ENCODE measurements around the gene RUNX2.

The RUNX2 gene

DNA sequence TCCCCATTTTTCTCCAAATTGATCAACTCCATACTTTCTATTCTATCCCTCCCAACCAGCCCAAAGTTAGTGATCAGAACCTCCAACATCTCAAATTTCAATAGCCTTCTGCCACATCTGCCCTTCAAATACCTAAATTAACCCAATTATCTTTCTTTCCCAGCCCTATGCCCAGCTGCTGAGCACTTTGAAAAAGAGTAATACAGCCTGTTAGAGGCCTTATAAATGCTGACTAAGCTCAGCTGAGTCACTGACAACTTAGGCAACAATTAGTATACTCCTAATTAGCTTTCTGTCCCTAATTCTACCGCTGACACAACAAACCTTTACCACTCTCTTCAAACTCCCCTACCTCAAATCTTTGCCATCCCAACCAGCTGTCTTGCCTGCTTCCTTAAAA is 23.5 kb downstream of the RUNX2 start:
- no peak for DNase-seq

DNA sequence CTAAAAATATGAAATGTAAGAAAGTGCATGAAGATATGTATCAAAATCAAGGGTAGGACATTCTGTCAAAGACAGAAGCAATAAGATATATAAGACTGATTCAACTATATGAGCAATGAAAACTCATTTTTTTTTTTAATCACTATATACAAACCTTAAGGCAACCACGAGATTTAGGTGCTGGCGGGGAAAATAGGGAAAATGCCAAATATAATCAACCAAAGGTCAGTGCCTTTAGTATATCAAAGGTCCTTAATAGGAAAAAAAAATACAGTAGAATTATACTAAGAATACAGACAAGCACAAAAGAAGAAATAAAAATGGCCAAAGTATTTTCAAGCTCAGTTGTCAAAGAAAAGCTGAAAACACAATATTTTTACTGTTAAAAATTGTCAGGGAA is 25.5 kb downstream of the RUNX2 start:
- no peak for DNase-seq

GRCh38 chr6:45364466-45364865 is 36.3 kb downstream of the RUNX2 start:
- DNase-seq = no peak

GRCh38 chr6:45365036-45365435 is 36.9 kb downstream of the RUNX2 start:
- no peak for DNase-seq

- DNase-seq = no peak
These were observed 38.4 kb downstream of the RUNX2 start for GRCh38 chr6:45366534-45366933.

- no peak for DNase-seq
These were observed 39.9 kb downstream of the RUNX2 start for GRCh38 chr6:45367999-45368398.

GRCh38 chr6:45369870-45370269 is 41.7 kb downstream of the RUNX2 start:
- no peak for DNase-seq

DNA sequence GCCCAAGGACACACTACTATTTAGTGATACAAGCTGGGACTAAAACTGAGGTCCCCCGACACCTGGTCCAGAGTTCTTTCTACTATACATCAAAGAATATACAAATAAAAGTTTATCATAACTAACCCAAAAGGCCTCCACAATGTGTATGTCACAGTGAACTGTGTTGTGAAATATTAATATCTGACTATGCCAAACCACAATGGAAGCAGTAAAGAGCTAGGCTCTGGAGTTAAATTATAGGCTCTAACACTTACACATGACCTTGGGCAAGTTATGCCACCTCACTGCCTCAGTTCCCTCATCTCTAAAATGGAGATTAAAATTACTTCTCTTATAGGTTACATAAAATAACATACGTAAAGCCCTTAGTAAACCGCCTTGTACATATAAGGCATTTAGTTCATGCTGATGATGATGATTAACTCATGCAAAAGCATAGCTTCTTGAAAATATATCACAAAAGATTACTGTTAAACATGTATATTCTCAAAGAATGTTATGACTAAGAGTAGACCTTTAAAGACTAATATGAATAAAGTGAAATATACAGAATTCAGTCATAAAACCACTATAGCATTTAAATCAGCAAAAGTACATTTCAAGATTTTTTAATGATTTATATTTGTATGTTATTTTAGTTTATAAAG is 43.9 kb downstream of the RUNX2 start:
- DNase-seq = no peak

DNA sequence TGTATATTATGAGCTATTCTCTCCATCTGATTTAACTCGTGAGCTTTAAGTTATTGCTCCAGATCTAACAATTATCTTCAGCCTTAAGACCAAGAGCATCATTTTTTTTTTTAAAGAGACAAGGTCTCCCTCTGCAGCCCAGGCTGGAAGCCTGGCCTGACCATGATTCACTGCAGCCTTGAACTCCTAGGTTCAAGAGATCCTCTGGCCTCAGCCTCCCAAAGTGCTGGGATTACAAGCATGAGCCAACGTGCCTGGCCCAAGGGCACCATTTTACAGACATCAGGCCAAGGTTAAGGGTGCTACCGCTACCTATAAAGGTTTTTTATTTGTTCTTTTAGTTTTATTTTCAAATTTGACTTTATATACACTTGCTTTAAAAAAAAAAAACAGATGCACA is 47.3 kb downstream of the RUNX2 start:
- no peak for DNase-seq

DNA sequence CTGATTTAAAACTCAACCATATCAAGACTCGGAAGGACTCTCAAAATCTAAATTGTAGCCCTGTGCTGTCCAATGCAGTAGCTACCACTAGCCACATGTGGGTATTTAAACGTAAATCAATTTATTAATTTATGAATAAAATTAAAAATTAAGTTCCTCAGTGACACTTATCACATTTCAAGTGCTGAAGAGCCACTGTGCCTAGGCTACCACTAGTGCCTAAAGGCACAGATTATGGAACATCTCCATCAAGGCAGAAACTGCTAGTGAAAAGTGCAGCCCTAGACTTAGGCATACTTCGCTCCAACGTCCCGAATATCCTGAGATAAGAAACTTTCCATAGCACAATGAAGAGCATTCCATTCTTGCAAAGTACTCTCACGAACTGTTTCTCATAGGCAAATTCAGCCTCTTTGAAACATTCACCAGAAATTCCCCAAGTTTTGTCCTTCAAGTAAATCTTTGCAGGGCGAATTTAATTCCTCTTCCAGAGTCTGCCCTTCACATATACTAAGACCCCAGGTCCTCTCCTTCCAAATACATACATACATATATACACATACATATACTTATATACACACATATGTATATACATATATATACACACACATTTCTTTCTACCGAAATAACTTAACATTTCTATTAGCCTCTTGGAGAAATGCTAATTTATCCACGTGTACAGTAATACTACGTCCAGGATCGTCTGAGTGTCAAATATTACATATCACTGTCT is 48.3 kb downstream of the RUNX2 start:
- no peak for DNase-seq

- DNase-seq = no peak
These were observed 49.0 kb downstream of the RUNX2 start for GRCh38 chr6:45377043-45377553.

DNA sequence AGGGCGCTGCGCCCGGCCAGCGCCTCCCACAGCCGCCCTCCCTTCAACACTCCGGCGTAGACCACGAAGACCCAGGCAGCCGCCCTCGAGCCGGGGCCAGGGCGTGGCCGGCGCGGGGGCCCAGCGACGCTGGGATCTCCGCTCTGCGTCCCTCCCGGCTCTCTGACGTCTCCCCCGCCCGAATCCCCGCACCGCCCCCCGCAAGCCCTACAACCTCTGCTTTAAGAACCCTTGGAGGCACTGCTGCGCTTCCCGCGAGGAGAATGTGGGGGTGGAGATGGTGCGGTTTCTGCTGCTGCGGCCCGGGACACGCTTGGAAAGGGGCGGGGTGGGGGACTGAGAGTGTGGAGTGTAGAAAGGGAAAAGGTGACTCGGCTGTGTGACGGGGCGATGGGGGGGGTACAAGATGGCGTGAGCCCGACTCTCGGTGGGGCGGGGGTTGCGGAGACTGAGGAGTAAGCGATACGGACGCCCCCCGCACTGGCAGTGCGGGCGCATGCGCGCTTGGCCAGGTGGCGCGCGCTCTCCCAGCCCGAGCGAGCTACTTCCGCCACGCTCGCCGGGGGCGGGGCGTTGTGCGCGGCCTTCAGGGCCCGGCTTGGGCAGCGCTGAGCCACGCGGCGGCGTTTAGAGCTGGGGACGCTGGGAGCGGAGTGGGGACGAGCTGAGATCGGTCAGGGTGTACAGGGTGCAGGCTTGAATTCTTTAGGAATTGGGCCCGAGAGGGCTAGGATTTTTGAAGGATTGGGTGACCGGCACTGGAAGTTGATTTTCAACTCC is 49.6 kb downstream of the RUNX2 start, which contains the start of gene SUPT3H:
Gene SUPT3H, minus strand, starts transcription at position 381 of the 780 bp plus-strand sequence.
- DNase-seq = peak; percentile 93

DNA sequence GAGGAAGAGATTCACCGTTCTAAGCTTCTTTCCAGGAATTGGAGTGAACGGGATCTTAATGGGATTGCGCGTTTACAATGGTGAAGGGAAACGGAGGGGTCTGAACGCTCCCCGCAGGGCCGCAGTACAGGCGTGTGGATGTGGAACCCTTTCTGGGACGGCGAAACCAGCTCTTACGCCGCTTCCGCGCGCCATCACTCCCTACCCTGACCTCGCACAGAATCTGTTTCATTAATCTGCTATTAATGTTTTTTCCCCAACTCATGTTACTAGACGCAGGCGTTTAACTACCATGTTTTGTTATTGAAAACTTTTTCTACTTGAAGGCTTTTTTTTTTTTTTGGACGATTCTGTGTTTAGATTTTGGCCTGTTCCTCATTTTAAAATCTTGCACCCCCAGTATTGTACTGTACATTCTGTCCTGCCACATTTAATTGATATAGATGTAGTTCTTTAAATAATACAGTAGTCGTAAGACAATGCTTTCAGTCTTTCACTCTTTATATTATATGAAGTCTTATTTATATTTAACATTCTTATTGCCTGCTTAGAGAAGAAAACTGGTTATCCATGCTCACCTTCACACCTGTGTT is 50.3 kb downstream of the RUNX2 start:
- DNase-seq = peak; percentile 46

DNA sequence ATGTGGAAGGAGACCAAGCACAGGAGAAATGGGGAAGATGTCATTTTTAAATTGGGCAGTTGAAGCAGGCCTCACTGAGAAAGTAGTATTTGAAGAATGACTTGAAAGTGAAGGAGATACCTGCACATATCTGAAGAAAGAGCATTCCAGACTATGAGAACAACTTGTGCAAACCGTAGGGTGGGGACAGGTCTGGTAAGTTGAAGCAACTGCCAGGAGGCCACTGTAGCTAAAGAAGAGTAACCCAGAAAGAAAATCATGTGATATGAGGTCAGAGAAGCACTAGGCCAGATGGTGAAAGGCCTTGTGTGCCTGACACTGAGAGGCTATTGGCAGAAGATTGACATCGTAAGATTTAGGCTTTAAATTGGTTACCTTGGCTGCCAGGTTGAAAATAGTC is 54.3 kb downstream of the RUNX2 start:
- DNase-seq = no peak

DNA sequence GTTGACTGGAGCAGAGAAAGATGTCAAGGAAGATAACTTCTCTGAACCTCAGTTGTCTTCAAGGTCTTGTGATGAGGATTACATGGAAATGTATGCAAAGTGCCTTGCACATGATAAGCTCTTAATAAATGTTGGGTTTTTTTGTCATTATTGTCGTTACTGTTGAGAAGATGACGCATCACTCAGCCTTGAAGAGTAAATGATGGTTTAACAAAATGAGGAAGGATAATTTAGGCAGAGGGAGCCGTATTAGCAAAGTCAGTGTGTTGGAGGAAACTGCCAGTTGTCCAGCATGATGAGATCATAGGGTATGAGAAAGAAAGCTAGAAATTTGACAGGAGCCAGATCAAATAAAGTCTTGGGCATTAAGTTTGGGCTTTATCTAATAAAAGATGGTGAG is 58.4 kb downstream of the RUNX2 start:
- DNase-seq = no peak

DNA sequence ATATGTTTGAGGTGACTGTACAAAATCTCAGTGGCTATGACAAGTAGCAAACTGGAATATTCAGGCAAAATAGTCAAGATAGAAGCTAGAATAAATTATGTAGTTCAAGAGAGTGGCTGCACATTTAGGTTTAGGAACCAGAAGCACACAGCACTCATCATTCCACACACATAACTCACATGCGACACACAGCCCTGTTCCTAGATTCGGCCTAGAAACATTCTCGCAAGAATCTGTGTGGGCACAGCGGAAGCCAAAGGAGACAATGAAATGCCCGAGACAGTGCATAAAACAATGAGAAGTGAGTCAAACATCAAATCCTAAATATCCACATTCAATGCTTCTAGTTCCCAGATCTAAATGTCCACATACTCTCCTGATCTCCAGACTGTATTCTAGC is 59.1 kb downstream of the RUNX2 start:
- DNase-seq = no peak

- DNase-seq = no peak
These were observed 60.2 kb downstream of the RUNX2 start for GRCh38 chr6:45388328-45388727.

DNA sequence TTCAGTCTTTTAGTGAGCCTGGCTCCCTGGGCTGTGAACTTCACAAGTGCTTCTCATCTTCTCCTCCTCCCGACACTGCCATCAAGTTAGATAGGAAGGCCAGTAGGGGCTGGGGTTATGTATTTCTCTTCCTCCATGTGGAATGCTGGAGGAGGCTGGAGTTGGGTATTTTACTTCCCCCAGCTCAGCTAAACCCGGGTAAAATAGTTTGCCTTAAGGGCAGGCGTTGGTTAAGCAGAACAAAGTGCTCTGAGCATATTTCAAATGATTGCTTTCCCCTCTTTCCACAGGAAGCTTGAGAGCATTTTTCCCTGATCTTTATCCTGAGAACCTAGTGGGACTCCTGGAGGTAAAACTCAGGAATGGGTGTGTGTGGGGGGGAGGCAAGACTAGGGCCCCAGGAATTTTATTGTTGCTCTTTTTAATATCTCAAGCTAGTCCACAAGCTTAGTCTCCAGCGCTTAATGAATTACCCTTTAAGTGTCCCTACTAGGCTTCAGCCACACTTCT is 66.5 kb downstream of the RUNX2 start:
- no peak for DNase-seq

DNA sequence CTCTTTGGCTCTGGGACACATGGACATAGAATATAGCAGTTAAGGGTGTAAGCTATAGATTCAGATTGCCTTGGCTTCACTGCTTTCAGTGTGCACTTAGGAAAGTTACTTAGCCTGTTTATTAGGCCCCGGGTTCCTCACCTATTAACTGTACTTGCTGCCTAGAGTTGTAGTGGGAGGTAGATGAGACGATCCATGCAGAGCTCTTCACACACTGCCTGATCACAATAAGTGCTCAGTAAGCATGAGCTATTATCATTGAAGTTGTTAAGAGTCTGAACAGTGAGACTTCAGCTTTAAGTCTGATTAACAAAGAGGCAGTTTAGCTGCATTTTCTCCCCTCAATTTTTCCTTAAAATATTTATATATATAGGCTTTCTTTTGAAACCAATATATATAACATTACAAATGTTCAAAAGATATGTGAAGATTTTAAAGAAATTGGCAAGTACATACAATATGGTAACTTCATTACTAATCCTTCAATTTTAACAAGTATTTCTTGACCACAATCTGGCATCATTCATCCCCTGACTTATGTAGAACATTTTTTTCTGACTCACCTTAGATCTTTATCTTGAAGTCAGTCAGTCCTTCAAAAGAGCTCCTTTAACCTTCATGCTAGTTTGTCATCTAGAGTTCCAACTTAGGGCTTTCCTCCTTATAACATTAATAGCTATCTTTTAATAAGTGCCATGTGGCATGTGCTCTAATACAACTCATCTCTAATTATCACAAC is 70.1 kb downstream of the RUNX2 start:
- DNase-seq = no peak

DNA sequence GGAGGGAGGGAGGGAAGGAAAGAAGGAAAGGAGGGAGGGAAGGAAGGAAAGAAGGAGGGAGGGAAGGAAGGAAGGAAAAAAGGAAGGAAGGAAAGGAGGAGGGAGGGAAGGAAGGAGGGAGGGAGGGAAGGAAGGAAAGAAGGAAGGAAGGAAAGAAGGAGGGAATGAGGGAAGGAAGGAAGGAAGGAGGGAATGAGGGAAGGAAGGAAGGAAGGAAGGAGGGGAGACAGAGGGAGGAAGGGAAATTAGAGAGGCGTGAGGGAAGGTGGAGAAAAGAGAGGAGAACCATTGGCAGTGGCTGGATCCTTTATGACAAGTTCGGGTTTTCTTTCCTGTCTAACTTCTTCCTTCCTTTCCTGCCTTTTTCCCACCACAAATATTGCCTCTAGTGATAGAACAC is 71.9 kb downstream of the RUNX2 start:
- no peak for DNase-seq

DNA sequence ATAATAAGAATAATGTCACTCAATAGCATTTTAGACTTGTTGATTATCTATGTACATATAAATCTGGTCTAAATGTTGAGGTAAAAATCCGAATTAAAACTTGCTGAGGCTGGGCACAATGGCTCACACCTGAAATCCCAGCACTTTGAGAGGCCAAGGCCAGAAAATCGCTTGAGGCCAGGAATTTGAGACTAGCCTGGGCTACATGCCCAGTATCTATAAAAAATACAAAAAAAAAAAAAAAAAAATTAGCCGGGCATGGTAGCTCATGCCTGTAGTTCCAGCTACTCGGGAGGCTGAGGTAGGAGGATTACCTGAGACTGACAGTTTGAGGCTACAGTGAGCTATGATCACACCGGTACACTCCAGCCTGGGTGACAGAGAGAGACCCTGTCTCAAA is 83.8 kb downstream of the RUNX2 start:
- no peak for DNase-seq

GRCh38 chr6:45415315-45415714 is 87.2 kb downstream of the RUNX2 start:
- no peak for DNase-seq
